ENCODE results near the gene MAPK8.
A peak's percentile ranks its signal among the peaks of the same experiment; 100 is the strongest.

The MAPK8 gene

DNA sequence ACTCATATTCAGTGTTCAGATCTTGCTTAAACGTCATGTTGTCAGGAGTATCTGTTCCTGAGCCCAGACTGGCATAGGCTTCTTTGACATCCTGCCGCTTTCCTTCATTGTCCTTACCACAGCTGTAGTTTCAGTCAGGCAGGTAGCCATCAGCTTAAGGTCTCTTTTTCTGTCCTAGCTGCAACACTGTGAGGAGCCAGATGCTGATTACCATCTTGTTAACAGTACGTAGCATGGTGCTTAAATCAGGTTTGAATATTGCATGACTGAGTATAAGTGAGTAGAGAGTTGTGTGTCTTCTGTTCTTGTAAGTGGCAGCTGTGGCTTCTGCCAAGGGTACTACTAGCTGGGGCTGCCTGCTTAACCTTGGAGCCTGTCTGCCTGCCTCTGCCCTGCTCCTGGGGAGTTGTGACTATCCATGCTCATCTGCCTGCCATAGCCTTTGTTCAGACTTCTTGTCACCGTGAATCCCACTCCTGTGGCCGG lies 92.6 kb downstream of the MAPK8 start:
- DNase-seq (ENCODE audit: low read depth in 2 of 2): no peak
- TF ChIP-seq, protein P1, sequence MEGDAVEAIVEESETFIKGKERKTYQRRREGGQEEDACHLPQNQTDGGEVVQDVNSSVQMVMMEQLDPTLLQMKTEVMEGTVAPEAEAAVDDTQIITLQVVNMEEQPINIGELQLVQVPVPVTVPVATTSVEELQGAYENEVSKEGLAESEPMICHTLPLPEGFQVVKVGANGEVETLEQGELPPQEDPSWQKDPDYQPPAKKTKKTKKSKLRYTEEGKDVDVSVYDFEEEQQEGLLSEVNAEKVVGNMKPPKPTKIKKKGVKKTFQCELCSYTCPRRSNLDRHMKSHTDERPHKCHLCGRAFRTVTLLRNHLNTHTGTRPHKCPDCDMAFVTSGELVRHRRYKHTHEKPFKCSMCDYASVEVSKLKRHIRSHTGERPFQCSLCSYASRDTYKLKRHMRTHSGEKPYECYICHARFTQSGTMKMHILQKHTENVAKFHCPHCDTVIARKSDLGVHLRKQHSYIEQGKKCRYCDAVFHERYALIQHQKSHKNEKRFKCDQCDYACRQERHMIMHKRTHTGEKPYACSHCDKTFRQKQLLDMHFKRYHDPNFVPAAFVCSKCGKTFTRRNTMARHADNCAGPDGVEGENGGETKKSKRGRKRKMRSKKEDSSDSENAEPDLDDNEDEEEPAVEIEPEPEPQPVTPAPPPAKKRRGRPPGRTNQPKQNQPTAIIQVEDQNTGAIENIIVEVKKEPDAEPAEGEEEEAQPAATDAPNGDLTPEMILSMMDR (IDR thresholded peaks at IDR 0.05; ENCODE audit: low read depth, low read length): no peak
- no peak overlapping the region for H3K4me3 ChIP-seq (replicated peaks in 1 of 2; ENCODE audit: low read depth in 2 of 2, low read length in 2 of 2)

DNA sequence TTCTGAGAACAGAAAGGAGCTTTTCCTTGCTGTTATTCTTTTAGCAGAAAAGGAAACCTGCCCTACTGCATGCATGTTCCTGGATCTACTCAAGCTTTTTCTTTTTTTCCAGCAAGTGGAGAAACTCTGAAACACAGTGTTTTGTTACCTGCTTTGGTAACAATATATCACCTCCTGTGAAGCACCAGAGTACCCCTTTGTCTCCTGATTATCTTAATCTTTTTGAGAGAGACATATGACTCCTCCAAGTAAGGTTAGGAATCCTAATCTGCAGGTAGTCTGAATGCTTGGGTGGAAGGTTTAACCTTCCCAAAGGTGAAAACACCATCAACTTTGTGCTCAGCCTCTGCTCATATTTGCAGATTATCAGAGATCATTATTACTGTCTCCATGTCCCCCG lies 93.1 kb downstream of the MAPK8 start:
- H3K4me3 ChIP-seq (replicated peaks in 1 of 2; ENCODE audit: low read depth in 2 of 2, low read length in 2 of 2): no peak overlapping the region
- no peak for DNase-seq (ENCODE audit: low read depth in 2 of 2)
- TF ChIP-seq, protein P1 (IDR thresholded peaks at IDR 0.05; ENCODE audit: low read depth, low read length): no peak

DNA sequence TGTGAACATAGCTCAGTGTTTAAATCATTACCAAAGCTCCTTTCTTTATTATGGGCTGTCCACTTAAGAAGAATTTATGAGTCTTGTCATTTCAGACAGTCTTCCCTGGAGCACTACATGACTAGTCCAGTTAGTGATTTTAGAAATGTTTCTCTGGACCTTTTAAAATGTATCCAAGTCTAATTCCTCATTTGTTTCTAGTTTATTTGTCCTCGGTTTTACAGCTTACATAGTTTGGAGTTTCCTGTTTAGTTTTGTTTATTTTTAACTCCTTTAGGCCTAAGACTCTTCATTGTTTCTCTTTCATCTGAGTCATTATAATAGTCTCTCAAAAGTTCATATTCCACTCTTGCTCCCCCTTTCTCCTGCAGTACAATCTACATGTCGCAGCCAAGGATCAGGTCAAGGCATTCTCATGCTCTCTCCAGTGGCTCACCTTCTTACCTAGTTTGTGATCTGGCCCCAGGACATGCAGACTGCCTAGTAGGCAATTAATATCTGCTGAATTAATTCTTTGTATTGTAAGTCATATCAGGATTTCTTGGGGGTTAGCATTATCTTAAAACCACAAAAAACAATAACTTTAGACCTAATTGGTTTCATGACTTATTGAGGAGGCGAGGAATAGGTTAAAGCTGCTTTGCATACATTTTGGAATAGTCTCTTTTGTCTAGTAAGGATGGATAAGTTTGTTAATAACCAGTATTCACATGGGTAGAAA lies 93.8 kb downstream of the MAPK8 start:
- no peak overlapping the region for H3K4me3 ChIP-seq (replicated peaks in 1 of 2; ENCODE audit: low read depth in 2 of 2, low read length in 2 of 2)
- TF ChIP-seq, protein P1 (IDR thresholded peaks at IDR 0.05; ENCODE audit: low read depth, low read length): peak; percentile 6
- DNase-seq (ENCODE audit: low read depth in 2 of 2): peak in 1 of 2 donors; percentile 34

DNA sequence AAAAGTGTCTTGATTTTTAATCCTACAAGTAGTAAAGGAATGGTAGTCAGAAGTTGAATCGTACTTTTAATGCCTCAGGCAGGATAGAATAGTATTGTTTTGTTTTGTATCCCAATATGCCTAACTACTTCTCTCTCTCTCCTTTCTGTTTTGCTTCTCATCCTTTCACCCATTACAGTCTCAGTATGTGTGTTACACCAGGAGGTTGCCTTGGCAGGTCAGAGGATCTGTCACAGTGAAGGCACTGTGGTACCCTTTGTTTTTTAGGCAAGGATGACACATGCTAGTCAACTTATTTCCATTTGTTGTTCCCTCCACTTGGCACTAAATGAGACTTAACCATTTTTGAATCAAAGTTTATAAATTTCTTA lies 94.4 kb downstream of the MAPK8 start:
- DNase-seq (ENCODE audit: low read depth in 2 of 2): no peak
- no peak overlapping the region for H3K4me3 ChIP-seq (replicated peaks in 1 of 2; ENCODE audit: low read depth in 2 of 2, low read length in 2 of 2)
- TF ChIP-seq, protein P1 (IDR thresholded peaks at IDR 0.05; ENCODE audit: low read depth, low read length): no peak

DNA sequence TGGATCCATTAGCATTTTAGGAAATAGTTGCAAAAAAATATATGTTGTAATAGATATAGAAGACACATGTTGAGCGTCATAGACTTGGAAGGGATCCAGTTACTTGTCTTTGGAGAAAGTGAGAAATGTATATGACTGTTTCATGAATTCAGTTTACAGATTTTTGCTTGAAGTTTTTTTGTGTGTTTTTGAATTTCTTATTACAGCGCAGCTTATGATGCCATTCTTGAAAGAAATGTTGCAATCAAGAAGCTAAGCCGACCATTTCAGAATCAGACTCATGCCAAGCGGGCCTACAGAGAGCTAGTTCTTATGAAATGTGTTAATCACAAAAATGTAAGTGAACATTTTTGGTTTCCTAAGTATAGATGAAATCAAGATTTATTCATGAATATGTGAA lies 98.2 kb downstream of the MAPK8 start:
- no peak overlapping the region for H3K4me3 ChIP-seq (replicated peaks in 1 of 2; ENCODE audit: low read depth in 2 of 2, low read length in 2 of 2)
- peak; percentile 52 to 88 for DNase-seq (ENCODE audit: low read depth in 2 of 2)
- TF ChIP-seq, protein P1 (IDR thresholded peaks at IDR 0.05; ENCODE audit: low read depth, low read length): no peak

DNA sequence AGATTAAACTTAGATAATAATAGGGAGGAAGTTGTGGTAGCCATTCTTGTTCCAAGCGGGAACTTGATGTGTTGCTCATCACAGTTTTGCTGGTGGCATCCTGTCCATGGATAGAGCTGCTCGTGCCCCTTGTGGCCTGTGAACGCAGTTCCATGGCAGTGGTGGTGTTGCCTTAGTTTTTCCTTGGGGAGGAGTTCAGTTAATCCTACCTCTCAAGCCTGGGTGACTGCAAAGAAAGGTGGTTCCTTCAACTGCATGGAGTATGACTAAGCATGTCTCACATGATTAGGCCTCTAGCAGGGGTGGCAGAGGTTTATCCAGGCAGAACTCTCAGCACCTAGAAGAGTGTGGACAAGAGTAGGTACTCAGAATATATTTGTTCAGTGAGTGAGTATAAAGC lies 99.7 kb downstream of the MAPK8 start:
- DNase-seq (ENCODE audit: low read depth in 2 of 2): peak; percentile 13 to 46
- TF ChIP-seq, protein P1 (IDR thresholded peaks at IDR 0.05; ENCODE audit: low read depth, low read length): no peak
- no peak overlapping the region for H3K4me3 ChIP-seq (replicated peaks in 1 of 2; ENCODE audit: low read depth in 2 of 2, low read length in 2 of 2)

DNA sequence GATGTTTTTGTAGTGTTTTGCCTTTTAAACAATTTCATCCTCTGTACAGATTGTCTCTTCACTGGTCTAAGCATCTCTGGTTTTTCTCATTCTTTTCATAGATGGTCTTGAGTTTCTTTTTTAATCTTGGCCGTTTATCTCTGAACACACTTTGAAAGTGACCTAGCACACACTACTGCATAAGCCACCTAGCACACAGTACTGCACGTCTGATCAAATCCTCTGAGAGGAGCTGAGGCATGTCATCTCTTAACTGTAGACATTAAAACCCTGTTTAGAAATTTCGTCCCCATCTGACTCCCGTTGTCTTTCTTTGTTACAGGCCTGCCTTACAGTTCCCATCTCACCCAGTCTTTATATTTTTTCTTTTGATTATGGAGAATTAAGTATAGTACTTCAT lies 100.2 kb downstream of the MAPK8 start:
- TF ChIP-seq, protein P1 (IDR thresholded peaks at IDR 0.05; ENCODE audit: low read depth, low read length): no peak
- no peak overlapping the region for H3K4me3 ChIP-seq (replicated peaks in 1 of 2; ENCODE audit: low read depth in 2 of 2, low read length in 2 of 2)
- no peak for DNase-seq (ENCODE audit: low read depth in 2 of 2)
